ENCODE data around the gene IFIT1B.
"Not testable (repeated sequence)": the region's sequence is repeated elsewhere in the genome, so short reads cannot be mapped to it uniquely, and the experiment has no call there.

IFIT1B gene

GRCh38 chr10:89377705-89378637 is at the start of gene IFIT1B:
Gene IFIT1B, plus strand, starts transcription at chr10:89378056. Its CDS starts 80 bp downstream, at chr10:89378136.
- no peak for DNase-seq

GRCh38 chr10:89329151-89329550 is 48.7 kb upstream of the IFIT1B start:
- DNase-seq, result no peak

- DNase-seq, result not testable (repeated sequence)
These were observed 47.8 kb upstream of the IFIT1B start for GRCh38 chr10:89330014-89330413.

GRCh38 chr10:89330537-89331212 is 47.2 kb upstream of the IFIT1B start:
- no peak for DNase-seq

GRCh38 chr10:89331487-89332122 is 46.3 kb upstream of the IFIT1B start:
- not testable (repeated sequence) for DNase-seq

- no peak for DNase-seq
These were observed 45.7 kb upstream of the IFIT1B start for GRCh38 chr10:89332123-89332633.

- no peak for DNase-seq
These were observed 42.6 kb upstream of the IFIT1B start for GRCh38 chr10:89335226-89335625.

GRCh38 chr10:89336241-89336640 is 41.6 kb upstream of the IFIT1B start:
- DNase-seq, result no peak

- no peak for DNase-seq
These were observed 40.4 kb upstream of the IFIT1B start for GRCh38 chr10:89337484-89337883.

- no peak for DNase-seq
These were observed 39.1 kb upstream of the IFIT1B start for GRCh38 chr10:89338713-89339112.

GRCh38 chr10:89339875-89340274 is 38.0 kb upstream of the IFIT1B start:
- no peak for DNase-seq

GRCh38 chr10:89341649-89342048 is 36.2 kb upstream of the IFIT1B start:
- DNase-seq, result no peak

- DNase-seq, result no peak
These were observed 35.5 kb upstream of the IFIT1B start for GRCh38 chr10:89342206-89342958.

- no peak for DNase-seq
These were observed 34.6 kb upstream of the IFIT1B start for GRCh38 chr10:89343089-89343767.

GRCh38 chr10:89344156-89344555 is 33.7 kb upstream of the IFIT1B start:
- no peak for DNase-seq

- DNase-seq, result no peak
These were observed 32.4 kb upstream of the IFIT1B start for GRCh38 chr10:89345367-89346000.

GRCh38 chr10:89346405-89347254 is 31.2 kb upstream of the IFIT1B start:
- no peak for DNase-seq

GRCh38 chr10:89347701-89348457 is 30.0 kb upstream of the IFIT1B start:
- no peak for DNase-seq

GRCh38 chr10:89348481-89348880 is 29.4 kb upstream of the IFIT1B start:
- no peak for DNase-seq

- no peak for DNase-seq
These were observed 28.9 kb upstream of the IFIT1B start for GRCh38 chr10:89348975-89349374.
